Fibroblast of upper back skin (primary cell): ENCODE data around the gene ZNF750.

Experiments
- DNase-seq: peaks from one replicate; pipeline ENCODE4 v3.0.0-alpha.2; 2013

ZNF750 gene

DNA sequence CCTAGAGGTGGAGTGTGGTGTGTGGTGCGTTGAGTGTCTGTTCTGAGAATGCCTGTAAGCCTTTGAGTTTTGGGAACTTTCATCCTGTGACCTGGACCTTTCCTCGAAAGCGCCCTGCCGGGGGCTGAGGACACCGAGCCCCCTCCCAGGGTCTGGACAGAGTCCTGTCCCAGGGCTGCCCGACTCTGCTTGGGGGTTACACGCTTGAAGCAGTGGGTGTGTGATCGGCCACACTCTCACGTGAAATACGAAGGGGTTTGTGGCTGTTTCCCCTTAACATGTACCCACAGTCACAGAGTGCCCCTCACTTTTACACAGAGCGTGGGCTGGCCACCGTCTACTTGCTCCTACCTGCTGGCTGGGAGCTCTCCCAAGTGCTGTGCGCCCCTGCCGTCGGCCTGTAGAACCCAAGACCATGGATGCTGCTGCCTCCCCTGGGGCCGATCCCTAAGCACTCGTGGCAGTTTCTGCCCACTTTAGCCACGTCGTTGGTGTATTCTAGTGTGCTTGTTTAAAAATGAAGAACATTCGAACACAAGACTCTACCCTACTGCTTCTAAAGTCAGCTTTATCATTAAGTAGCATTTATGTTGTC lies 6.8 kb downstream of the ZNF750 start:
- DNase-seq = no peak

GRCh38 chr17:82832411-82832810 lies 7.4 kb downstream of the ZNF750 start:
- DNase-seq = no peak

DNA sequence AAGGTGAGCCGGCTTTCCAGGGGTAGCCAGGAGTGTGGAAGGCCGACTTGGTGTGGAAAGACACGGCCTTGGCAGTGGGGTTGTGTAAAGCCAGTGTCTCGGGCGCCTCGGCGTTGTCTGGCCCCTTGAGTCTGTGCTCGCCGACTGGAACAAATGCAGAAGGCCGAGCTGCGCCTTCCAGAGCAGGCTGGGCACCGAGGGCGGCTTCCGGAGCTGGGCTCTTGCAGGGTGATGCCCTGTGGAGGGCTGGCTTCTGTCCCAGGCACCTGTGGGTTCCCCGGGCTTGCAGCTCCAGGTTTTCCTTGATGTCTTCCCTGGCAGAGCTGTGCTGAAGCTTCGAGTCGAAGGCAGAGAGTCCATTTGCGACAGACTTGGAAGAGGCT lies 8.0 kb downstream of the ZNF750 start:
- no peak for DNase-seq

DNA sequence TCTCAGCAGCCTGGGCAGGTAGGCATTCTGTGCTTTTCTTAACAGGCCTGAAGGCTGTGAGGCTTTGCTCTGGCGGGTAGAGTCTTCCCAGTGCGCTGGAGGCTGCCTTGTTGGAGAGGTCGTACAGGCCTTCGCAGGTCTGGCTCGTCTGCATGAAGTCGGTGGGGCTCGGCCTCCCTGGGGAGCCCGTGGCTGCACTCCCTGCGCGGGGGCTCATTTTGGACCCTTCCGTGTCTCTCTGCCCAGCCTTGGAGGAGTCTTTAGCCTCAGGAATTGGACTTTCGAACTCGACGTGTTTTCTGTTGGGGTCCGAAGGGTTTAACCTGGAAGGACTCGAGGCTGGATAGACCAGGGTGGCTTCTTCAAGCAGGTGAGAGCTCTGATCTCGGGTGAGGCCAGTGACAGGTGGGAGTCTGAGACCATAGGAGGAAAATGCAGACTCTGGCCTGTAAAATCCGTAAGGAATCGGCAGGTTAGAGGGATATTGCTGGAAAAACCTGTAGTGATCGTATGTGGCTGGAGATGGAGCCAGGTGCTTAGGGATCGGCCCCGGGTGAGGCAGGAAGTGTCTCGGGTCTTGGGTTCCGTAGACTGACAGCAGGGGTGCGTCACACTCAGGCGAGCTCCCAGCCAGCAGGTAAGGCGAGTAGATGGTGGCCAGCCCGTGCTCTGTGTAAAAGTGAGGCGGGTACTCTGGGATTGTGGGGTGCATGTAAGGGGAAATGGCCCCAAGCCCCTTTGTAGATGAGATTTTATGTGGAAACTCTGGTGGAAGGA lies 8.6 kb downstream of the ZNF750 start:
- DNase-seq = no peak

DNA sequence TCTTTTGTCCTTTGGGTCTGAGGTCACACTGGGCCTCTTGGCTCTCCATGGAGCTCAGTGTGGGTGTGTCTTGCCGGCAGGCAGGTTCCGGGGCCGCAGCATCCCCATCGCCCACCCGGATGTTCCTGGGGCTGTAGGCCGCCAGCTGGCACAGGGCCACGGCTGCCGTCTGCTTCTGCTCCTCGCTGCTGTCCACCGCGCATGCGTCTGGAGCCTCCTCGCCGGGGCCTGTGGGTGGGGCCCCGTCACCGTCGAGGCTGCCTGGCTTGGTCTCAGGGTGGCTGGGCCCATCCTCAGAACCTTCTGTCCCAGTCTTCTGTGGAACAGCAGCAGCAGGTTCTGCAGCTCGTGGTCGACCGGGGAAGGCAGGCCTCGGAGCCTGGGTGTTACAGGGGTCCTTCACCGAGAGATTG lies 9.6 kb downstream of the ZNF750 start:
- DNase-seq = no peak

DNA sequence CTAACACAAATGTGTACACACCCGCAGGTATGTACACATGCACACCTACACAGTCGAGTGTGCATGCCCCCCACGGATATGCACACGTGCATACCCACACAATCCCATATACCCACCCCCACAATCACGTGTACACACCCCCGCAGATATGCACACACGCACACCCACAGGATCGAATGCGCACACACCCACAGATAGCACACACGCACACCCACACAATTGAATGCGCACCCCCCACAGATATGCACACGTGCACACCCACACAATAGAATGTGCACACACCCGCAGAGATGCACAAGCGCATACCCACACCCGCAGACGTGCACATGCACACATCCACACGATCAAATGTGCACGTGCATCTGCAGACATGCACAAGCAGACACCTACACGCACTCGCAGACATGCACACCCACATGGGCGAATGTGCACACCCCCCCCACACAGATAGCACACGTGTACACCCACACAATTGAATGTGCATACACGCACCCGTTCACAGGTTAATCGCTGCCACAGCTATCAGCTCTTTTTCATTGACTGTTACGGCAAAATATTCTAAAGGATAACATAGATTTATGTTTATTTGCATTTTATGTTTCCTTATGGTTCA lies 10.8 kb downstream of the ZNF750 start:
- no peak for DNase-seq

GRCh38 chr17:82826956-82827355 lies 12.9 kb downstream of the ZNF750 start:
- DNase-seq = no peak

GRCh38 chr17:82826211-82826610 lies 13.6 kb downstream of the ZNF750 start:
- no peak for DNase-seq

DNA sequence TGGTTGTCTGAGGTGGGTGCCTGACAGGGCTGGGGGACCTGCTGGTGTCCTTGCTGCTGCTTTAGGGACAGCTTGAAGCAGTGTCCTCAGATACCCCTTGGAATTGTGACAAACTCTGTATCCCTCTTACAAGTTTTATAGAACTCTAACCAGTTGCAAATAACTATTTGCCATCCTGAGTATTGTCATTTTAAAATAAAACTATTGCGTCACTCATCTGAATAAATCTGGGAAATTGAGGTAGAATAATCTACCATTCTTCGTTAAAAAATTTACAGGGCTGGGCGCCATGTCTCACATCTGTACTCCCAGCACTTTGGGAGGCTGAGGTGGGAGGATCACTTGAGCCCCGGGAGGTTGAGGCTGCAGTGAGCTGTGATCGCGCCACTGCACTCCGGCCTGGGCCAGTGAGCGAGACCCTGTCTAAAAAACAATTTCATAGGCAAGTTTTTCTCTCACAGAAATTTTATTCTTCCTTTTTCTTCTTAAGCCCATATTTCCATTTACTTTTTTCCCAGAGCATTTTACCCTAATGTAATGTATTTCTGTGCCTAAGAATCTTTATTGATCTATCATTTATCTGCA lies 14.2 kb downstream of the ZNF750 start:
- no peak for DNase-seq

DNA sequence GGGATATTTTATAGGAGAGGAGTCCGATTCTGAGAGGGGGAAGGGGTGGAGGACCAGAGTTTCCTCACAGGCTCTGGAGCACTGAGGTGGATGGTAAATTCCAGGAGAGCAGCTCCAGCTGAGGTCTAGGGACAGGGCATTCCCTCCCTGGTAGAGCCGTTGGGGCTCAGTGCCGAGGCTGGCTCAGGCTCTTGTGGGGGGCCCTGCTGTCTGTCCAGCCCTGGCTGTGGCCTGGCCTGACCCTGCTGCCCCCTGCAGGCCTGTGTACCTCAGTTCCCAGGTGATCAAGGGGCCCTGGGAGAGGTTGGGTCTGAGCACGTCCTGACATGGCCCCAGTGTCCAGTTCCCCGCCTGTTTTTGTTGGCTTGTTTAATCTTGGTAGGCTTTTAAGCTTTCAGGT lies 16.8 kb downstream of the ZNF750 start:
- no peak for DNase-seq

DNA sequence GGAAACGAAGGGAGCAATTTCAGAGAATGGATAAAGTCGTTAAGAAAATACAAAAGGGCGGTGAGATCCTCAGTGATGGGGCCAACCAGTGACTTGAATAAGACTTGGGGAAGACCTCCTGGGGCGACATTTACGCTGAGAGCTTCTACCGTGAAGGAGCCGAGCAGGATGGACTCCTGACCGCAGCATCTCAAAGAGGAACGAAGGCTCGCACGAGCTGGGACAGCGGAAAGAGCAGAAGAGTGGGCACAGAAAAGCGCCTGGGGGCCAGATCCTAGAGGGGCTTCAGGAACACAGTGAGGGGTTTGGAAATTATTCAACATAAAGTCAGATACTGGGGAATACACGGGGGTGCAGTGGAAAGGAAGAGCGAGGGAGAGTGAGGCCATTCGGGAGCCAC lies 17.5 kb downstream of the ZNF750 start:
- no peak for DNase-seq

- DNase-seq = no peak
These were observed 18.3 kb downstream of the ZNF750 start for GRCh38 chr17:82821554-82821953.

DNA sequence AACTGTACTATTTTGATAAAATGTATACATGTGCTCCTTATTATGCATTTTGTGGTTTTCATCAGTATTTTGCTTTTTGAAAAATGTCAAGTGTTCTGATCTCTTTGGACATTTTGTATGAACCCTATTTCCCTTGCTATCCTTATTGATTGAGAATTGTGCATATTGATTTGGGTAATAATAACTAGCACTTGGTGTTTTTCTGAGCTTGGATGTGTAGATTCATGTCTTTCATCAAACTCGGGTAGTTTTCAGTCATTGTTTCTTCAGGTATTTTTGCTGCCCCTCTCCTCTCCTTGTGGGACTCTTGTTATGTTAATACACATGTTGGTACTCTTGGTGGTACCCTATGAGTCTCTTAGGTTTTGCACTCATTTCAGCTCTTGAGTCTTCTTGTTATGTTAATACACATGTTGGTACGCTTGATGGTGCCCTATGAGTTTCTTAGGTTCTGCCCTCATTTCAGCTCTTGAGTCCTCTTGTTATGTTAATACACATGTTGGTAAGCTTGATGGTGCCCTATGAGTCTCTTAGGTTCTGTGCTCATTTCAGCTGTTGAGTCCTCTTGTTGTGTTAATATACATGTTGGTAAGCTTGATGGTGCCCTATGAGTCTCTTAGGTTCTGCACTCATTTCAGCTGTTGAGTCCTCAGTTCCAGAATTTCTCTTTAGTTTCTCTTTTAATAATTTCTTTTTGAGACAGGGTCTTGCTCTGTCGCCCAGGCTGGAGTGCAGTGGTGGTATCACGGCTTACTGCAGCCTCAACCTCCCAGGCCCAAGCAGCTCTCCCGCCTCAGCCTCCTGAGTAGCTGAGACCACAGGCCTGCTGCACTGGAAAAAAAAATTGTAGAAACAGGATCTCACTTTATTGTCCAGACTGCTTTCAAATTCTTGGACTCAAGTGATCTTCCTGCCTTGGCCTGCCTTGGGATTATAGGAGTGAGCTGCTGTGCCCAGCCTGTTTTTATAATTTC lies 19.3 kb downstream of the ZNF750 start:
- DNase-seq = no peak

DNA sequence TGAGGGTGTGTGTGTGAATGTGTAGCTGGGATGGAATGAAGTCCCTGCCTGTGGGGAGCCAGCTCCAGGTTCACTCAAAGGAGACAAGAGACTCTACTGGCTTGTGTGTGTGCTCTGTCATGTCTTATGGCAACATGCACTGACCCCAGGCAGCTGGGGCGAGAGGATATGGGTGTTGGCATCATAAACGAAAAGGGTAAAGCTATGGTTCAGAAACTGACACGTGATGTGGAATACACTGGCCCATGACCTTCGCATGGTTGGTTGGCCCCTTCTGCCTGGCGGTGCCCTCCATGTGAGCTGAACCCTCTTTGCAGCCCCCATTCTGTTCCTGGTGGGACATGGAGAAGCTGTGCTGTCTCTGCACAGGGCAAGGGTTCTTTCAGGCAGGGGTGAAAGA lies 21.9 kb downstream of the ZNF750 start:
- DNase-seq = no peak

- DNase-seq = no peak
These were observed 23.5 kb downstream of the ZNF750 start for GRCh38 chr17:82816358-82816757.

DNA sequence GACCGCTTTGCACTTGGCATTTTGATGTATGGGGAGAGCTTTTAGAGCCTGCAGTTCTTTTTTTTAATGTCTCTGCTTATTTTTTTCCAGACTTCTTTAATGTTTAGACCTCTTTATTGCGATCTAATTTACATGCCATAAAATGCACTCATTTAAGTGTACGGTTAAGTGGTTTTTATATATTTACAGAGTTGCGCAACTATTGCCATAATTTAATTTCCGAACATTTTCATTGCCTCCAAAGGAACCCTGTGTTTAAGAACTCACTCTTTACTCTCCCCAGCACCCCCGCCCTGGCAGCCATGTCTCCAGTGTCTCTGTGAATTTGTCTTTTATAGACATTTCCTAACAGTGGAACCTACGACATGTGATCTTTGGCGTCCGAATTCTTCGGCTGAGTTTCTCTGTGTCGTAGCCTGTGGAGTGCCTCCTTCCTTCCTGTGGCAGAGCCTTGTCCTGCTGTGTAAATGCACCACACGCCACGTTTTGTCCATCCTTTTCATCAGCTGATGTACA lies 24.0 kb downstream of the ZNF750 start:
- no peak for DNase-seq

GRCh38 chr17:82815354-82815753 lies 24.5 kb downstream of the ZNF750 start:
- DNase-seq = no peak

DNA sequence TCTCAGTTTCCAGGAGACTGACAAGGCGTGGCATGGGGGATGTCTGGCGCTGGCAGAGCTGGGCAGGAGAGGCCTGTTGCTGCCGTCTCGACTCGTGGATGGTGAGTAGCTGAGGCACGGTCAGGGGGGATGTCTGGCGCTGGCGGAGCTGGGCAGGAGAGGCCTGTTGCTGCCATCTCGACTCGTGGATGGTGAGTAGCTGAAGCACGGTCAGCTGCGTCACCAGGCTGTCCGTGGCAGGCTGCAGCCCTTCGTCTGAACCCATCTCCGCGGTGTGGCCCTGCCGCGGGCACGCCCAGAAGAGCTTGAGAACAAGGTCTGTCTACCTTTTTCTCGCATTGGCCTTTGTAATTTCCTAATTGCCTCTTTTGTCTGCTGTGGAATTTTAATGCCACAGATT lies 25.0 kb downstream of the ZNF750 start:
- DNase-seq = no peak

- no peak for DNase-seq
These were observed 26.3 kb downstream of the ZNF750 start for GRCh38 chr17:82813299-82814051.

GRCh38 chr17:82812601-82813000 lies 27.2 kb downstream of the ZNF750 start:
- no peak for DNase-seq

GRCh38 chr17:82812058-82812457 lies 27.8 kb downstream of the ZNF750 start:
- no peak for DNase-seq
